ENCODE measurements around the gene S100Z. TPM values are rescaled to one million over a fixed set of nuclear protein-coding genes. Genes with fewer than 3 reads are reported as not detected.

S100Z gene
- total and polyA plus RNA-seq, 2 of the 8 experiments (the other 6 are each of a cell fraction or from before 2014, with no cell fraction given): 0.30 TPM; not detected in 1

DNA sequence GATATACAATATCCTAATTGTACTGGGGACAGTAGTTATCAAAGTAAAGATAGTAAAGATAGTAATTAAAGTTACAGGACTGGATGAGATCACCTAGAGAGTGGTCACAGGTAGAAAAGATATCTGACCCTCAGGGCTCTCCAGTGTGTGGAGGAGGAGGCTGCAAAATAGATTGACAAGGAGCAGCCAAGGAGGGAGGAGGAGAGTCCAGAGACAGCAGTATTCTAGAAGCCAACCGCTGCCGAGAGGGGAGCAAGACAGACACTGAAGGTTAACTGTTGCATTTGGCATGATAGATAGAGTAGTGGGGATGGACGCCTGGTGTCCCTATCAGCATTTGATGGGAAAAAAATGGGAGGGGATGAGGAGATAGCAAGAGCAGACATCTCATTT is 48.0 kb upstream of the S100Z start (continued):
- TF ChIP-seq CHD7 (IDR thresholded peaks at IDR 0.05; ENCODE audit: insufficient replicate concordance, low read length) (no peak), SRF (IDR thresholded peaks at IDR 0.05; ENCODE audit: low read depth, low read length) (no peak), BRCA1 (IDR thresholded peaks at IDR 0.05; ENCODE audit: low read depth, low read length) (no peak)
